ENCODE measurements around the gene TMEM208. TPM values are rescaled to one million over a fixed set of nuclear protein-coding genes. Genes with fewer than 3 reads are reported as not detected.

Gene TMEM208
- total RNA-seq, 1 donor from 2014 or later, result 33.1 TPM

DNA sequence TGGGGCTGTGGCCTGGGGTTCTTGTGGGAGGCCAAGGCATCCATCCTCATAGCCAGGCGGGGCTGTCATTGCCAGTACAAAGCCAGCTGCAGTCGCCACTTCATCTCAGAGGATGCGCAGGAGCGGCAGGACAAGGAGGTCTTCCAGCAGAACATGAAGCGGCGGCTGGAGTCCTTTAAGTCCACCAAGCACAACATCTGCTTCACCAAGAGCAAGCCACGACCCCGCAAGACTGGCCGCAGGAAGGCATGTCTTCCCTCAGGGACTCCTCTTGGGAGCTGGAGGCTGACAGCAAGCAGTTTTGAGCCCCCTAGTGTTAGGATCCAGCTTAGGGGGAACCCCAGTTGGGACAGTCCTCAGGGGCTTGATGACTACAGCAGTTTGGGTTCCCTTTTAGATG lies 37.3 kb downstream of the TMEM208 start:
- intact Hi-C loops (cut with DNase I), result no loop called here
- TF ChIP-seq, protein P1, sequence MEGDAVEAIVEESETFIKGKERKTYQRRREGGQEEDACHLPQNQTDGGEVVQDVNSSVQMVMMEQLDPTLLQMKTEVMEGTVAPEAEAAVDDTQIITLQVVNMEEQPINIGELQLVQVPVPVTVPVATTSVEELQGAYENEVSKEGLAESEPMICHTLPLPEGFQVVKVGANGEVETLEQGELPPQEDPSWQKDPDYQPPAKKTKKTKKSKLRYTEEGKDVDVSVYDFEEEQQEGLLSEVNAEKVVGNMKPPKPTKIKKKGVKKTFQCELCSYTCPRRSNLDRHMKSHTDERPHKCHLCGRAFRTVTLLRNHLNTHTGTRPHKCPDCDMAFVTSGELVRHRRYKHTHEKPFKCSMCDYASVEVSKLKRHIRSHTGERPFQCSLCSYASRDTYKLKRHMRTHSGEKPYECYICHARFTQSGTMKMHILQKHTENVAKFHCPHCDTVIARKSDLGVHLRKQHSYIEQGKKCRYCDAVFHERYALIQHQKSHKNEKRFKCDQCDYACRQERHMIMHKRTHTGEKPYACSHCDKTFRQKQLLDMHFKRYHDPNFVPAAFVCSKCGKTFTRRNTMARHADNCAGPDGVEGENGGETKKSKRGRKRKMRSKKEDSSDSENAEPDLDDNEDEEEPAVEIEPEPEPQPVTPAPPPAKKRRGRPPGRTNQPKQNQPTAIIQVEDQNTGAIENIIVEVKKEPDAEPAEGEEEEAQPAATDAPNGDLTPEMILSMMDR (IDR thresholded peaks at IDR 0.05), result no peak
- no peak overlapping the region for H3K4me3 ChIP-seq
- no peaks in the 10 kb centered on the region for H3K4me1 ChIP-seq
- DNase-seq (peak; percentile 36), ATAC-seq (no peak)
- no peaks in the 10 kb centered on the region for H3K9me3 ChIP-seq
- no peaks in the 10 kb centered on the region for H3K36me3 ChIP-seq
- no peaks in the 10 kb centered on the region for H3K27me3 ChIP-seq (ENCODE audit: low read depth)
- H3K27ac ChIP-seq, result no peak overlapping the region

DNA sequence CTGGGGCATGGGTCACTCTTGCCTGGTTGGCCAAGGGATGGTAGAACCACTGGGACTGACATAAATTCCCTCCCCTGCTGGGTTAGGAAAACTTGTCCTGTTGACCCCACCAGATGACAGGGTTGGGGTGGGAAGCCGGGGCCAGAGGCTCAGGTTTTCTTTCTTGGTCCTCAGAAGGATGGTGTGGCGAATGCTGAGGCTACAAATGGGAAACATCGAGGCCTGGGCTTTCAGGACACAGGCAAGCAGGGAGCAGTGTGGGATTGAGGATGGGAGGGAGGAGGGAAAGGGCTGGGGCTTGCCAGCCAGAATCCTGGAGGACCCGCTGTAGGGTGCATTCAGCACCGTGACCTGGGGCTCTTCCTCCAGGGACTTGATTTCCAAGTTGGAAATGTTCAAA lies 37.9 kb downstream of the TMEM208 start:
- TF ChIP-seq, protein P1 (IDR thresholded peaks at IDR 0.05), result no peak
- intact Hi-C loops (cut with DNase I), result no loop called here
- ATAC-seq (no peak), DNase-seq (peak; percentile 16)
- Histone ChIP-seq H3K4me3 (no peak overlapping the region), H3K4me1 (no peaks in the 10 kb centered on the region), H3K36me3 (no peaks in the 10 kb centered on the region), H3K27ac (no peak overlapping the region), H3K27me3 (ENCODE audit: low read depth) (no peaks in the 10 kb centered on the region), H3K9me3 (no peaks in the 10 kb centered on the region)

DNA sequence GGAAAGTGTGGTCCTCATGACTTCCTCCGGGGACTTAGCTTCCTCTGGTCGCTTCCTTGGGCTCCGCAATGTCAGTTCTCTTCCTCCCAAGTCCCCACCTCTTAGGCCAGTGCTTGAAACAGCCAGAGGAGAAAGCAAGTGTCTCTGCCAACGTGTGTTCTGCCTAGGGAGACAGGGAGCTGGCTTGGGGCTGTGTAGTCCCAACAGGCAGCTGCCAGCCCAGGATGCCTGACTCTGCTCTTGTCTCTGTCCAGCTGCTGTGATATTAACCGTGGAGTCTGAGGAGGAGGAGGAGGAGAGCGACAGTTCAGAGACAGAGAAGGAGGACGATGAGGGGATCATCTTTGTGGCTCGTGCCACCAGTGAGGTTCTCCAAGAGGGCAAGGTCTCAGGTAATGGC lies 38.9 kb downstream of the TMEM208 start:
- intact Hi-C loops (cut with DNase I), result no loop called here
- no peaks in the 10 kb centered on the region for H3K36me3 ChIP-seq
- peak; percentile 20 for DNase-seq

DNA sequence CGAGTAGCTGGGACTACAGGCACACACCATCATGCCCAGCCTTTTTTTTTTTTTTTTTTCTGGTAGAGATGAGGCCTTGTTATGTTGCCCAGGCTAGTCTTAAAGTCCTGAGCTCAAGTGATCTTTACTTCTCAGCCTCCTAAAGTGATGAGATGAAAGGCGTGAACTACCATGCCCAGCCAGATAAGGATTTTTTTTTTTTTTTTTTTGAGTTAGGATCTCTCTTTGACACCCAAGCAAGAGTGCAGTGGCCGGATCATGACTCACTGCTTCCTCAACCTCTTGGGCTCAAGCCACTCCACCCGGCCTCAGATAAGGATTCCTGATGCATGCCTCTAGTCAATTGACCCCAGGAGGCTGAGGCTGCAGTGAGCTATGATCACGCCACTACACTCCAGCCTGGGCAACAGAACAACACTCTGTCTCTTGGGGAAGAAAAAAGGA lies 41.2 kb downstream of the TMEM208 start:
- H3K36me3 ChIP-seq, result no peaks in the 10 kb centered on the region
- no peaks in the 10 kb centered on the region for H3K27me3 ChIP-seq (ENCODE audit: low read depth)
- intact Hi-C loops (cut with DNase I), result no loop called here
- TF ChIP-seq, protein P1 (IDR thresholded peaks at IDR 0.05), result no peak
- H3K4me1 ChIP-seq, result no peaks in the 10 kb centered on the region
- no peaks in the 10 kb centered on the region for H3K9me3 ChIP-seq
- no peak overlapping the region for H3K4me3 ChIP-seq
- H3K27ac ChIP-seq, result no peak overlapping the region
- peak; percentile 85 to 92 for ATAC-seq
- peak; percentile 69 for DNase-seq

More for the DNA sequence above, 38.9 kb downstream of the TMEM208 start:
- no peak for ATAC-seq
- no peaks in the 10 kb centered on the region for H3K27me3 ChIP-seq (ENCODE audit: low read depth)
- H3K4me3 ChIP-seq, result no peak overlapping the region
- H3K27ac ChIP-seq, result no peak overlapping the region
- TF ChIP-seq, protein P1 (IDR thresholded peaks at IDR 0.05), result no peak
- no peaks in the 10 kb centered on the region for H3K4me1 ChIP-seq
- no peaks in the 10 kb centered on the region for H3K9me3 ChIP-seq

DNA sequence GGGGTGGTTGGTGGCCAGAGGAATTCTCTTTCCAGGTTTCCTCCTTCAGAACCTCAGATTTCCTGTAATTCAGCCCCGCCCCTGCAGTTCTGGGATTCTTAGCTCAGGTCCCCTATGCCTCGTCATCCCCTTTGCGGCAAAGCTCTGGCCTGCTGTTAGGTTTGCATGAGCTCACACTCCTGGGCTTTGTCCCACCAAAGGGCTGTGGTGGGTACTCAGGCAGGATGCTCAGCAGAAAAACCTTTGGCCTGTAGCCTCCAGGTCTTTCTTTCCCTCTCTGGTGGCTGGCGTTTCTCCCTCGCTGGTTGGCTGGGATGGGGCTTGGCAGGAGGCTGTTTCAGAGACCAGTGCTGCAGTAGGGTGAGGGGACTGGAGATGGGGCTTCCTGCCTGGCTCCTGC lies 42.8 kb downstream of the TMEM208 start:
- DNase-seq, result no peak
- H3K4me1 ChIP-seq, result no peaks in the 10 kb centered on the region
- TF ChIP-seq, protein P1 (IDR thresholded peaks at IDR 0.05), result no peak
- no peak overlapping the region for H3K27ac ChIP-seq
- no peaks in the 10 kb centered on the region for H3K9me3 ChIP-seq
- H3K4me3 ChIP-seq, result no peak overlapping the region
- H3K36me3 ChIP-seq, result no peaks in the 10 kb centered on the region
- intact Hi-C loops (cut with DNase I), result no loop called here
- no peaks in the 10 kb centered on the region for H3K27me3 ChIP-seq (ENCODE audit: low read depth)
- no peak for ATAC-seq

DNA sequence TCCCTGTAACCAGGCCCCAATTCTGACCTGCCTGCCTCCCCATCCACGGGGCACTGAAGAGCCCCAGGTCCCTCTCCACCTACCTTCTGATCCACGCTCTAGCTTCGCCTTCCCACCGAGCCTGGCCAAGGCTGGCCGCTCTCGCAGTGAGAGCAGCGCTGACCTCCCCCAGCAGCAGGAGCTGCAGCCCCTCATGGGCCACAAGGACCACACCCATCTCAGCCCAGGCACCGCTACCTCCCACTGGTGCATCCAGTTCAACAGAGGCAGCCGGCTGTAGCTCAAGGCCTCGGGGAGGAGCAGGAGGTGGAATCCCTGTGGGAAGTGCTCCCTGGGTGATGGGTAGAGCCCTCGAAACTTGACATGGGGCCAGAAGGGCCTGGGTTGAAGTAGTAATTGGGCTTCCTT lies 44.0 kb downstream of the TMEM208 start:
- TF ChIP-seq, protein P1 (IDR thresholded peaks at IDR 0.05), result no peak
- ATAC-seq (peak in 1 of 2 donors; percentile 12), DNase-seq (no peak)
- Histone ChIP-seq H3K27me3 (ENCODE audit: low read depth) (no peaks in the 10 kb centered on the region), H3K4me3 (no peak overlapping the region), H3K27ac (no peak overlapping the region), H3K4me1 (no peaks in the 10 kb centered on the region), H3K36me3 (no peaks in the 10 kb centered on the region), H3K9me3 (no peaks in the 10 kb centered on the region)
- intact Hi-C loops (cut with DNase I), result no loop called here
